ENCODE results near the gene REC8. TPM values are rescaled to one million over a fixed set of nuclear protein-coding genes. Genes with fewer than 3 reads are reported as not detected.

REC8 gene
- total and polyA plus RNA-seq, 2 of the 4 experiments (the other 2 are of a cell fraction) = 0.36 to 3.5 TPM

GRCh38 chr14:24215495-24216344, 43.8 kb downstream of the REC8 start, which contains the start of gene MDP1 (continued):
- peak; percentile 75 for TF ChIP-seq CTCF (conservative IDR thresholded peaks at IDR 0.05; ENCODE audit: low read depth, low read length)

GRCh38 chr14:24216345-24216699, 44.4 kb downstream of the REC8 start:
- no peak overlapping the region; the same call in 1 of the 2 replicates for H3K4me3 ChIP-seq (ENCODE audit: insufficient read depth, low read depth, low read length)
- in situ Hi-C loops (cut with MboI; ENCODE audit: low sequenced_read_pairs) (no loop called here), dilution Hi-C loops (cut with HindIII; ENCODE audit: low sequenced_read_pairs, unreplicated experiment) (no loop called here), intact Hi-C loops (cut with micrococcal nuclease) (loop anchor here (1.0 to 10.0 kb wide), 3 partner anchors 16 to 218 kb away; partner anchors contain the start of genes GMPR2 and NEDD8)
- H2AK9ac ChIP-seq (replicated peaks; ENCODE audit: low read depth, low read length, poor library complexity) = peak overlapping the region; percentile 98
- 0 out of 2 replicates have a peak overlapping the region, but pooled peaks have one; percentile 21 for H3K14ac ChIP-seq (replicated peaks; ENCODE audit: low read depth, low read length)
- no peak overlapping the region for H2BK120ac ChIP-seq (ENCODE audit: low read depth, low read length)
- no peaks in the 10 kb centered on the region for H3K27me3 ChIP-seq (ENCODE audit: control insufficient read depth, insufficient read depth, low read length)
- no peak overlapping the region for H2BK20ac ChIP-seq (ENCODE audit: low read depth, low read length)
- H3K18ac ChIP-seq (ENCODE audit: low read depth, low read length) = no peak overlapping the region
- 0 out of 2 replicates have a peak overlapping the region, but pooled peaks have one; percentile 14 for H3K23ac ChIP-seq (ENCODE audit: low read depth, low read length)
- no peak overlapping the region for H2AFZ ChIP-seq (replicated peaks; ENCODE audit: low read length, poor library complexity)
- DNase-seq = no peak
- peak overlapping the region; percentile 39; the same call in 1 of the 2 replicates for H2AK5ac ChIP-seq (ENCODE audit: low read depth, low read length)
- no peak for ATAC-seq (ENCODE audit: low read depth)
- no TSS peak for BruUV-seq (replicated peaks)
- 0 out of 2 replicates have a peak, but pooled peaks cover 12% of the 10 kb centered on the region for H3K9me1 ChIP-seq (ENCODE audit: insufficient read depth, low read length)
- H2BK5ac ChIP-seq (ENCODE audit: low read depth, low read length, poor library complexity, severe bottlenecking) = peak overlapping the region; percentile 4
- peaks cover 2% of the 10 kb centered on the region for H3K4me1 ChIP-seq (ENCODE audit: control insufficient read depth, insufficient read depth, low read length)
- no peak overlapping the region for H3K9ac ChIP-seq (ENCODE audit: low read depth, low read length)
- peaks cover 9% of the 10 kb centered on the region for H3K36me3 ChIP-seq (ENCODE audit: control insufficient read depth, insufficient read depth, low read length)
- H3K79me1 ChIP-seq (ENCODE audit: low read depth in 1 of 2, low read length in 2 of 2) = peaks cover 16 to 66% of the 10 kb centered on the region in 2 experiments
- peak overlapping the region; percentile 37 for H3K4me2 ChIP-seq (ENCODE audit: low read depth, low read length)
- WGBS, 2 experiments (ENCODE audit: extremely low coverage in 2 of 2, insufficient read length in 1 of 2) = no CpG with 5 or more reads among the region's 2 CpGs
- no peaks in the 10 kb centered on the region for H3K9me3 ChIP-seq (ENCODE audit: control insufficient read depth, insufficient read depth, low read length)
- H4K20me1 ChIP-seq (ENCODE audit: insufficient read depth, low read length) = no peaks in the 10 kb centered on the region; the same call in 1 of the 2 replicates
- H4K8ac ChIP-seq (ENCODE audit: low read depth in 2 of 2, low read length in 2 of 2) = peak overlapping the region in 1 of 2 experiments; percentile 44; a peak in 1 of 4 replicates
- H3K4ac ChIP-seq (ENCODE audit: low read depth, low read length) = peak overlapping the region; percentile 42; the same call in 1 of the 2 replicates
- H3K56ac ChIP-seq (ENCODE audit: extremely low read depth, insufficient read depth, low read length) = no peak overlapping the region
- POLR2A ChIA-PET (ENCODE audit: unreplicated experiment) = no interaction called here
- no peak overlapping the region for H4K5ac ChIP-seq (ENCODE audit: low read depth, low read length)
- no peak overlapping the region for H4K91ac ChIP-seq (ENCODE audit: insufficient read depth, low read depth, low read length)
- no peak overlapping the region for H2BK15ac ChIP-seq (ENCODE audit: low read depth, low read length)
- CTCF ChIA-PET = interaction anchor here (1.8 kb wide), 1 partner anchor 12 kb away, joined by 7 read pairs; no protein-coding TSS in a partner anchor
- no peak overlapping the region for H3K27ac ChIP-seq (ENCODE audit: insufficient read depth, low read length)
- TF ChIP-seq POLR2A (IDR thresholded peaks at IDR 0.05; ENCODE audit: low read depth, low read length) (no peak), RCOR1 (IDR thresholded peaks at IDR 0.05; ENCODE audit: insufficient replicate concordance, low read length) (no peak), NFE2L2 (IDR thresholded peaks at IDR 0.05; ENCODE audit: low read depth, low read length) (no peak), BHLHE40 (IDR thresholded peaks at IDR 0.05; ENCODE audit: low read depth, low read length) (no peak), RFX5 (IDR thresholded peaks at IDR 0.05; ENCODE audit: low read depth, low read length) (no peak), MXI1 (IDR thresholded peaks at IDR 0.05; ENCODE audit: borderline replicate concordance, low read depth, low read length) (no peak), MAFK (IDR thresholded peaks at IDR 0.05; ENCODE audit: low read depth, low read length) (no peak), FOS (IDR thresholded peaks at IDR 0.05; ENCODE audit: low read depth, low read length) (no peak), MAZ (IDR thresholded peaks at IDR 0.05; ENCODE audit: borderline replicate concordance, low read depth, low read length) (no peak), CEBPB (IDR thresholded peaks at IDR 0.05; ENCODE audit: low read depth, low read length) (no peak), CHD1 (IDR thresholded peaks at IDR 0.05; ENCODE audit: low read depth, low read length) (no peak), RAD21 (IDR thresholded peaks at IDR 0.05; ENCODE audit: low read length) (no peak), USF2 (IDR thresholded peaks at IDR 0.05; ENCODE audit: low read depth, low read length) (no peak)
